Measurements from ENCODE around the gene P2RY8. TPM values are rescaled to one million over a fixed set of nuclear protein-coding genes. Genes with fewer than 3 reads are reported as not detected.
A peak's percentile ranks its signal among the peaks of the same experiment; 100 is the strongest.

Gene P2RY8
- total and polyA plus RNA-seq, 10 of the 15 experiments (the other 5 are each of a cell fraction or from before 2014, with no cell fraction given), result 2.0 to 64.4 (median 36.5) TPM

DNA sequence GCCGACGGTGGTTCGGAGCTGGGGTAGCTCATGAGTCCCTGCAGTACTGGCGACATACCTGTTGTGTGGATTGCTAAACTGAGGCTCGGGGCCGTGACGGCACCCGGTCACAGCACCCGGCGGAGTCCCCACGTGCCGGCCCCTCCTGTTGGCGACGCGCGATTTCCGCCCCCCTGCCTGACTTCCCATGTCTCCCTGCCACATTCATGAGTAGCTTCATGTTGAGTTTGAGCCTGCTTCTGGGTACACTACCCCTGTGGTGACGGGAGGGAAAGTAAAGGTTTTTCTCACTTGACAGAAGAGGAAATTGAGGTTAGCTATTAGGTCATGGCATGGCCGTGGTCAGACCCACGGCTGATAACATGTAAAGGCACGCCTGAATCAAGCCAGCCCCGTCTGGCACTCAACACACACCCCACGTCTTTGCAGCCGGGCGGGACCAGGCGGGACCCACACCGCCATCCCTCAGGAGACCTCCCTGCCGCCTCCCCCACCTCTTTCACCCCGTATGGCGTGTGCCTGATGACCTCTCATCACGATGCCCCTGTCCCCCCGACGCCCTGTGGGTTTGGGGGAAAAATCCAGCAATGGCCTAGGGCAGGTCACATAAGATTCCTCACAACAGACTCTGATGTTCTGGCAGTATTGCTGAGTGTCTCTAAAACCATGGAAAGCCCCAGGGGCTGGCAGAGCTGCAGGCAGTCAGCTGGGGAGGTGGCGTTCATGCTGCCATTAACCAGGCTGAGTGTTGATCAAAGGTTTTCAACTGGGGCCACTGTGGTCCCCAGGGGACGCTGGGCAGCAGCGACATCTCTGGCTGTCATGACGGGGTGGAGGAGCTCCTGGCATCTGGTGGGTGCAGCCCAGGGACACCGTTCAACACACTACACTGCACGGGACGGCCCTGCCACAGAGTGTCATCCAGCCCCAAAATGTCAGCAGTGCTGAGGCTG is 29.2 kb downstream of the P2RY8 start:
- Histone ChIP-seq H3K36me3 (ENCODE audit: control insufficient read depth in 2 of 2, insufficient read depth in 2 of 2, low read length in 1 of 2) (peaks cover 3 to 11% of the 10 kb centered on the region in 2 experiments; a peak in 3 of 4 replicates), H3K27ac (ENCODE audit: control insufficient read depth, insufficient read depth) (peak overlapping the region; percentile 89), H2AFZ (ENCODE audit: control insufficient read depth, low read depth, low read length) (no peak overlapping the region; the same call in 1 of the 2 replicates), H3K4me3 (peak overlapping the region; percentile 9; the same call in 1 of the 2 replicates), H4K20me1 (ENCODE audit: control insufficient read depth, insufficient read depth) (no peaks in the 10 kb centered on the region), H3K4me2 (ENCODE audit: control insufficient read depth, insufficient read depth) (peak overlapping the region; percentile 75), H3K9ac (ENCODE audit: control insufficient read depth, insufficient read depth, low read length) (peak overlapping the region; percentile 60), H3K4me1 (ENCODE audit: control insufficient read depth, insufficient read depth, low read length) (peaks cover 48% of the 10 kb centered on the region), H3K27me3 (replicated peaks in 1 of 2; ENCODE audit: control insufficient read depth in 2 of 2, insufficient read depth in 2 of 2, low read length in 1 of 2) (no peaks in the 10 kb centered on the region), H3K9me3 (replicated peaks; ENCODE audit: control insufficient read depth, insufficient read depth, low read length) (no peaks in the 10 kb centered on the region; the same call in 2 of the 3 replicates), H3K79me2 (ENCODE audit: control insufficient read depth, insufficient read depth, low read length) (peaks cover 25% of the 10 kb centered on the region)
- ChIA-PET RAD21 (ENCODE audit: unreplicated experiment) (no interaction called here), POLR2A (no interaction called here), SMC1A (ENCODE audit: uncharacterized antibody, unreplicated experiment) (no interaction called here), CTCF (no interaction called here)
- peak; percentile 88 for FAIRE-seq
- intact Hi-C loops (cut with micrococcal nuclease; ENCODE audit: unreplicated experiment), result loop anchor here (1.0 kb wide), 1 partner anchor 14 kb away; no protein-coding TSS in a partner anchor
- ATAC-seq, result peak; percentile 86
- TSS peak; percentile 60 for BruUV-seq (replicated peaks)
- peak; percentile 95 for DNase-seq (ENCODE audit: low read depth, low spot score)
- 26% methylated on average over 38 of the region's 40 CpGs for WGBS (ENCODE audit: insufficient coverage, insufficient replicate concordance, low lambda C conversion rate, missing lambda C conversion rate)
- in situ Hi-C loops (cut with MboI), result no loop called here
- TF ChIP-seq SP1 (IDR thresholded peaks at IDR 0.05; ENCODE audit: low read depth, low read length) (peak; percentile 62), SUPT20H (IDR thresholded peaks at IDR 0.05; ENCODE audit: borderline replicate concordance, control insufficient read depth, low read depth, low read length) (no peak), SIN3A (IDR thresholded peaks at IDR 0.05; ENCODE audit: low read depth, low read length) (no peak), BMI1 (IDR thresholded peaks at IDR 0.05; ENCODE audit: borderline replicate concordance) (no peak; the same call in 1 of the 2 replicates), STAT1 (conservative IDR thresholded peaks at IDR 0.05) (no peak), HDAC2 (IDR thresholded peaks at IDR 0.05) (no peak), CBFB (IDR thresholded peaks at IDR 0.05; ENCODE audit: low read depth) (peak; percentile 96), ZNF622 (IDR thresholded peaks at IDR 0.05) (no peak)
- TF ChIP-seq, protein P1, sequence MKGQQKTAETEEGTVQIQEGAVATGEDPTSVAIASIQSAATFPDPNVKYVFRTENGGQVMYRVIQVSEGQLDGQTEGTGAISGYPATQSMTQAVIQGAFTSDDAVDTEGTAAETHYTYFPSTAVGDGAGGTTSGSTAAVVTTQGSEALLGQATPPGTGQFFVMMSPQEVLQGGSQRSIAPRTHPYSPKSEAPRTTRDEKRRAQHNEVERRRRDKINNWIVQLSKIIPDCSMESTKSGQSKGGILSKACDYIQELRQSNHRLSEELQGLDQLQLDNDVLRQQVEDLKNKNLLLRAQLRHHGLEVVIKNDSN (IDR thresholded peaks at IDR 0.05; ENCODE audit: borderline replicate concordance, extremely low read length, insufficient read depth, low read depth, low read length), result no peak
- TF ChIP-seq, protein P2, sequence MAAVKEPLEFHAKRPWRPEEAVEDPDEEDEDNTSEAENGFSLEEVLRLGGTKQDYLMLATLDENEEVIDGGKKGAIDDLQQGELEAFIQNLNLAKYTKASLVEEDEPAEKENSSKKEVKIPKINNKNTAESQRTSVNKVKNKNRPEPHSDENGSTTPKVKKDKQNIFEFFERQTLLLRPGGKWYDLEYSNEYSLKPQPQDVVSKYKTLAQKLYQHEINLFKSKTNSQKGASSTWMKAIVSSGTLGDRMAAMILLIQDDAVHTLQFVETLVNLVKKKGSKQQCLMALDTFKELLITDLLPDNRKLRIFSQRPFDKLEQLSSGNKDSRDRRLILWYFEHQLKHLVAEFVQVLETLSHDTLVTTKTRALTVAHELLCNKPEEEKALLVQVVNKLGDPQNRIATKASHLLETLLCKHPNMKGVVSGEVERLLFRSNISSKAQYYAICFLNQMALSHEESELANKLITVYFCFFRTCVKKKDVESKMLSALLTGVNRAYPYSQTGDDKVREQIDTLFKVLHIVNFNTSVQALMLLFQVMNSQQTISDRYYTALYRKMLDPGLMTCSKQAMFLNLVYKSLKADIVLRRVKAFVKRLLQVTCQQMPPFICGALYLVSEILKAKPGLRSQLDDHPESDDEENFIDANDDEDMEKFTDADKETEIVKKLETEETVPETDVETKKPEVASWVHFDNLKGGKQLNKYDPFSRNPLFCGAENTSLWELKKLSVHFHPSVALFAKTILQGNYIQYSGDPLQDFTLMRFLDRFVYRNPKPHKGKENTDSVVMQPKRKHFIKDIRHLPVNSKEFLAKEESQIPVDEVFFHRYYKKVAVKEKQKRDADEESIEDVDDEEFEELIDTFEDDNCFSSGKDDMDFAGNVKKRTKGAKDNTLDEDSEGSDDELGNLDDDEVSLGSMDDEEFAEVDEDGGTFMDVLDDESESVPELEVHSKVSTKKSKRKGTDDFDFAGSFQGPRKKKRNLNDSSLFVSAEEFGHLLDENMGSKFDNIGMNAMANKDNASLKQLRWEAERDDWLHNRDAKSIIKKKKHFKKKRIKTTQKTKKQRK (IDR thresholded peaks at IDR 0.05; ENCODE audit: low read depth, low read length), result no peak
- TF ChIP-seq, protein P3, sequence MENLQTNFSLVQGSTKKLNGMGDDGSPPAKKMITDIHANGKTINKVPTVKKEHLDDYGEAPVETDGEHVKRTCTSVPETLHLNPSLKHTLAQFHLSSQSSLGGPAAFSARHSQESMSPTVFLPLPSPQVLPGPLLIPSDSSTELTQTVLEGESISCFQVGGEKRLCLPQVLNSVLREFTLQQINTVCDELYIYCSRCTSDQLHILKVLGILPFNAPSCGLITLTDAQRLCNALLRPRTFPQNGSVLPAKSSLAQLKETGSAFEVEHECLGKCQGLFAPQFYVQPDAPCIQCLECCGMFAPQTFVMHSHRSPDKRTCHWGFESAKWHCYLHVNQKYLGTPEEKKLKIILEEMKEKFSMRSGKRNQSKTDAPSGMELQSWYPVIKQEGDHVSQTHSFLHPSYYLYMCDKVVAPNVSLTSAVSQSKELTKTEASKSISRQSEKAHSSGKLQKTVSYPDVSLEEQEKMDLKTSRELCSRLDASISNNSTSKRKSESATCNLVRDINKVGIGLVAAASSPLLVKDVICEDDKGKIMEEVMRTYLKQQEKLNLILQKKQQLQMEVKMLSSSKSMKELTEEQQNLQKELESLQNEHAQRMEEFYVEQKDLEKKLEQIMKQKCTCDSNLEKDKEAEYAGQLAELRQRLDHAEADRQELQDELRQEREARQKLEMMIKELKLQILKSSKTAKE (IDR thresholded peaks at IDR 0.05; ENCODE audit: low read depth, poor library complexity, severe bottlenecking), result peak; percentile 100
- TF ChIP-seq, protein P4, sequence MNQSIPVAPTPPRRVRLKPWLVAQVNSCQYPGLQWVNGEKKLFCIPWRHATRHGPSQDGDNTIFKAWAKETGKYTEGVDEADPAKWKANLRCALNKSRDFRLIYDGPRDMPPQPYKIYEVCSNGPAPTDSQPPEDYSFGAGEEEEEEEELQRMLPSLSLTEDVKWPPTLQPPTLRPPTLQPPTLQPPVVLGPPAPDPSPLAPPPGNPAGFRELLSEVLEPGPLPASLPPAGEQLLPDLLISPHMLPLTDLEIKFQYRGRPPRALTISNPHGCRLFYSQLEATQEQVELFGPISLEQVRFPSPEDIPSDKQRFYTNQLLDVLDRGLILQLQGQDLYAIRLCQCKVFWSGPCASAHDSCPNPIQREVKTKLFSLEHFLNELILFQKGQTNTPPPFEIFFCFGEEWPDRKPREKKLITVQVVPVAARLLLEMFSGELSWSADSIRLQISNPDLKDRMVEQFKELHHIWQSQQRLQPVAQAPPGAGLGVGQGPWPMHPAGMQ (IDR thresholded peaks at IDR 0.05; ENCODE audit: borderline replicate concordance), result peak; percentile 37; the same call in 1 of the 2 replicates
- TF ChIP-seq, protein P5, sequence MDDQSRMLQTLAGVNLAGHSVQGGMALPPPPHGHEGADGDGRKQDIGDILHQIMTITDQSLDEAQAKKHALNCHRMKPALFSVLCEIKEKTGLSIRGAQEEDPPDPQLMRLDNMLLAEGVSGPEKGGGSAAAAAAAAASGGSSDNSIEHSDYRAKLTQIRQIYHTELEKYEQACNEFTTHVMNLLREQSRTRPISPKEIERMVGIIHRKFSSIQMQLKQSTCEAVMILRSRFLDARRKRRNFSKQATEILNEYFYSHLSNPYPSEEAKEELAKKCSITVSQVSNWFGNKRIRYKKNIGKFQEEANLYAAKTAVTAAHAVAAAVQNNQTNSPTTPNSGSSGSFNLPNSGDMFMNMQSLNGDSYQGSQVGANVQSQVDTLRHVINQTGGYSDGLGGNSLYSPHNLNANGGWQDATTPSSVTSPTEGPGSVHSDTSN (IDR thresholded peaks at IDR 0.05; ENCODE audit: insufficient replicate concordance, low read depth, low read length), result peak; percentile 21
